GM19240 (cell line): ENCODE measurements around the gene ACSL4.
"Not testable (repeated sequence)": the region's sequence is repeated elsewhere in the genome, so short reads cannot be mapped to it uniquely, and the experiment has no call there.

ENCODE experiments used
- DNase-seq: peaks from one replicate; pipeline ENCODE4 v3.0.0; 2011; ENCODE audit warnings: low spot score; ENCODE audit not compliant: insufficient read length

Gene ACSL4

GRCh38 chrX:109732017-109732801 lies 848 bp downstream of the ACSL4 start:
- no peak for DNase-seq

GRCh38 chrX:109728173-109728535 lies 4.9 kb downstream of the ACSL4 start:
- no peak for DNase-seq

- DNase-seq = not testable (repeated sequence)
Observed at GRCh38 chrX:109724971-109725370, 8.1 kb downstream of the ACSL4 start.

GRCh38 chrX:109720947-109721346 lies 12.1 kb downstream of the ACSL4 start:
- DNase-seq = no peak

- DNase-seq = no peak
Observed at GRCh38 chrX:109719264-109719663, 13.8 kb downstream of the ACSL4 start.

GRCh38 chrX:109716431-109717028 lies 16.5 kb downstream of the ACSL4 start:
- no peak for DNase-seq

GRCh38 chrX:109714340-109714958 lies 18.6 kb downstream of the ACSL4 start:
- DNase-seq = no peak

- no peak for DNase-seq
Observed at GRCh38 chrX:109710181-109710580, 22.9 kb downstream of the ACSL4 start.

- DNase-seq = no peak
Observed at GRCh38 chrX:109709129-109709631, 23.9 kb downstream of the ACSL4 start.

- DNase-seq = no peak
Observed at GRCh38 chrX:109707720-109708119, 25.3 kb downstream of the ACSL4 start.

- no peak for DNase-seq
Observed at GRCh38 chrX:109707319-109707718, 25.7 kb downstream of the ACSL4 start.

GRCh38 chrX:109704563-109704962 lies 28.5 kb downstream of the ACSL4 start:
- DNase-seq = no peak

GRCh38 chrX:109697855-109698254 lies 35.2 kb downstream of the ACSL4 start:
- no peak for DNase-seq

GRCh38 chrX:109696146-109696740 lies 36.8 kb downstream of the ACSL4 start:
- DNase-seq = no peak

GRCh38 chrX:109695637-109696036 lies 37.4 kb downstream of the ACSL4 start:
- no peak for DNase-seq

GRCh38 chrX:109691752-109692151 lies 41.3 kb downstream of the ACSL4 start:
- no peak for DNase-seq

GRCh38 chrX:109691277-109691676 lies 41.8 kb downstream of the ACSL4 start:
- no peak for DNase-seq

GRCh38 chrX:109687903-109688302 lies 45.2 kb downstream of the ACSL4 start:
- DNase-seq = no peak

GRCh38 chrX:109685656-109686078 lies 47.4 kb downstream of the ACSL4 start:
- DNase-seq = no peak

GRCh38 chrX:109684136-109684535 lies 48.9 kb downstream of the ACSL4 start:
- no peak for DNase-seq

GRCh38 chrX:109681475-109682081 lies 51.5 kb downstream of the ACSL4 start:
- DNase-seq = no peak

- DNase-seq = no peak
Observed at GRCh38 chrX:109679820-109680219, 53.2 kb downstream of the ACSL4 start.
